PC-3 (cell line): ENCODE data around the gene YTHDC2. TPM values are rescaled to one million over a fixed set of nuclear protein-coding genes. Genes with fewer than 3 reads are reported as not detected.

ENCODE experiments used
- ATAC-seq: fragments of 200-7000 bp; cut with Tn5 transposase; 2 replicates; pipeline ENCODE4 v1.9.1; 2020; ENCODE audit warnings: mild to moderate bottlenecking, moderate library complexity
- BruUV-seq: library from RNA; stranded (reverse); fragments of 400-500 nt; replicated peaks from 2 replicates; lab custom pipeline; 2021; lab: Mats Ljungman, UMichigan
- CTCF ChIA-PET: fragments of 300-600 bp; sonication (Branson Sonifier 250); formaldehyde crosslinking; loops from one replicate; lab custom pipeline; 2022; ENCODE audit warnings: antibody characterized with exemption; lab: Charles Lee
- POLR2A ChIA-PET: fragments of 300-600 bp; sonication (Branson Sonifier 250); formaldehyde crosslinking; loops from one replicate; lab custom pipeline; 2022; ENCODE audit warnings: antibody characterized with exemption; ENCODE audit not compliant: unreplicated experiment; lab: Charles Lee
- DNase-seq: peaks from one replicate; pipeline ENCODE4 v3.0.0-alpha.2; 2015
- H2AFZ ChIP-seq: fragments of 300-600 bp; sonication (generic); 2 replicates; pipeline ENCODE4 v1.6.0; 2016; ENCODE audit warnings: antibody characterized with exemption, low read length
- H3F3A ChIP-seq: fragments of 300-600 bp; sonication (generic); one replicate; pipeline ENCODE4 v1.6.0; 2017; ENCODE audit warnings: antibody characterized with exemption, low read length, control low read depth, mild to moderate bottlenecking; ENCODE audit not compliant: unreplicated experiment
- H3K27ac ChIP-seq: fragments of 300-600 bp; sonication (generic); 2 replicates; pipeline ENCODE4 v1.5.1; 2016; ENCODE audit warnings: mild to moderate bottlenecking, low read length
- H3K27me3 ChIP-seq: fragments of 300-600 bp; sonication (generic); 2 replicates; pipeline ENCODE4 v1.6.1; 2016; ENCODE audit warnings: low read length, mixed read lengths
- H3K36me3 ChIP-seq: fragments of 300-600 bp; sonication (generic); 2 replicates; pipeline ENCODE4 v1.6.1; 2016; ENCODE audit warnings: low read depth, mixed run types, low read length, mixed read lengths
- H3K4me1 ChIP-seq: fragments of 300-600 bp; sonication (generic); 2 replicates; pipeline ENCODE4 v1.5.1; 2016; ENCODE audit warnings: low read length; ENCODE audit not compliant: insufficient read depth
- H3K4me2 ChIP-seq: fragments of 300-600 bp; sonication (generic); 2 replicates; pipeline ENCODE4 v1.6.0; 2016; ENCODE audit warnings: low read length
- H3K4me3 ChIP-seq: fragments of 300-600 bp; sonication (generic); 2 replicates; pipeline ENCODE4 v1.5.1; 2016; ENCODE audit warnings: mild to moderate bottlenecking, low read length, mixed read lengths
- H3K79me2 ChIP-seq: fragments of 300-600 bp; sonication (generic); 2 replicates; pipeline ENCODE4 v1.6.1; 2017; ENCODE audit warnings: low read length, mixed read lengths
- H3K9ac ChIP-seq: fragments of 300-600 bp; sonication (generic); 2 replicates; pipeline ENCODE4 v1.6.0; 2016; ENCODE audit warnings: mild to moderate bottlenecking, low read length
- H3K9me2 ChIP-seq: fragments of 300-600 bp; sonication (generic); replicated peaks from 2 replicates; pipeline ENCODE4 v1.6.1; 2016; ENCODE audit warnings: mixed run types, low read length, mixed read lengths
- H3K9me3 ChIP-seq: fragments of 300-600 bp; sonication (generic); 2 replicates; pipeline ENCODE4 v1.6.1; 2016; ENCODE audit warnings: low read length, mixed read lengths
- H4K20me1 ChIP-seq: fragments of 300-600 bp; sonication (generic); 2 replicates; pipeline ENCODE4 v1.6.1; 2016; ENCODE audit warnings: low read length, mixed read lengths
- CTCF ChIP-seq: fragments of 300-600 bp; sonication (generic); conservative IDR thresholded peaks from 2 replicates; pipeline ENCODE4 v1.5.1; 2017; ENCODE audit warnings: antibody characterized with exemption, low read depth, mild to moderate bottlenecking, low read length
- EZH2 ChIP-seq: fragments of 300-600 bp; sonication (generic); IDR thresholded peaks from one replicate; pipeline ENCODE4 v1.6.1; 2017; ENCODE audit warnings: antibody characterized with exemption, mild to moderate bottlenecking, low read length; ENCODE audit not compliant: unreplicated experiment
- EZH2phosphoT487 ChIP-seq: fragments of 300-600 bp; sonication (generic); IDR thresholded peaks from 2 replicates; pipeline ENCODE4 v1.6.1; 2018; ENCODE audit warnings: mild to moderate bottlenecking, antibody characterized with exemption, low read length, borderline replicate concordance
- intact Hi-C: fragments of 100-400 bp; cut with micrococcal nuclease; formaldehyde crosslinking; loops from 2 replicates; pipeline ENCODE4 v1.9.0; 2023
- total RNA-seq: library from RNA; depleted of rRNA; stranded (reverse); fragments of >200 nt; gene quantifications from 2 replicates; pipeline ENCODE4 v1.2.3, GENCODE V29; 2014

The YTHDC2 gene
- total RNA-seq, 1 experiment from 2014 or later, result 20.2 TPM

GRCh38 chr5:113562828-113563400, 49.4 kb downstream of the YTHDC2 start:
- H3K9me3 ChIP-seq, result no peaks in the 10 kb centered on the region
- intact Hi-C loops, result no loop called here
- no peak overlapping the region for H2AFZ ChIP-seq
- ATAC-seq, result no peak
- ChIA-PET POLR2A (no interaction called here), CTCF (no interaction called here)
- H3F3A ChIP-seq, result no peaks in the 10 kb centered on the region
- H3K9ac ChIP-seq, result no peak overlapping the region
- no peaks in the 10 kb centered on the region for H4K20me1 ChIP-seq
- no peak overlapping the region for H3K27ac ChIP-seq
- no peak overlapping the region for H3K4me3 ChIP-seq
- no TSS peak for BruUV-seq
- H3K9me2 ChIP-seq, result no peaks in the 10 kb centered on the region
- no peak for TF ChIP-seq EZH2
- H3K36me3 ChIP-seq, result peaks cover 22% of the 10 kb centered on the region
- H3K79me2 ChIP-seq, result no peaks in the 10 kb centered on the region
- no peak for DNase-seq
- H3K4me1 ChIP-seq, result no peaks in the 10 kb centered on the region
- no peak overlapping the region for H3K4me2 ChIP-seq
- H3K27me3 ChIP-seq, result no peaks in the 10 kb centered on the region

- Histone ChIP-seq H3K9me3 (no peaks in the 10 kb centered on the region), H4K20me1 (no peaks in the 10 kb centered on the region), H3K36me3 (peaks cover 9% of the 10 kb centered on the region), H2AFZ (no peak overlapping the region), H3K9ac (no peak overlapping the region), H3F3A (no peaks in the 10 kb centered on the region), H3K27ac (no peak overlapping the region), H3K4me1 (peaks cover 9% of the 10 kb centered on the region), H3K9me2 (no peaks in the 10 kb centered on the region), H3K4me2 (no peak overlapping the region), H3K79me2 (no peaks in the 10 kb centered on the region), H3K4me3 (no peak overlapping the region), H3K27me3 (no peaks in the 10 kb centered on the region)
- CTCF ChIA-PET, result no interaction called here
- ATAC-seq (no peak), DNase-seq (no peak)
- intact Hi-C loops, result no loop called here
- POLR2A ChIA-PET, result no interaction called here
- no peak for TF ChIP-seq CTCF
- no peak for TF ChIP-seq EZH2phosphoT487
- no peak for TF ChIP-seq EZH2
- no TSS peak for BruUV-seq
Measured at GRCh38 chr5:113569396-113569795, 55.9 kb downstream of the YTHDC2 start.

- Histone ChIP-seq H4K20me1 (no peaks in the 10 kb centered on the region), H3F3A (no peaks in the 10 kb centered on the region), H3K9ac (no peak overlapping the region), H3K9me3 (no peaks in the 10 kb centered on the region), H3K4me3 (no peak overlapping the region), H3K9me2 (no peaks in the 10 kb centered on the region), H3K27me3 (no peaks in the 10 kb centered on the region), H3K79me2 (no peaks in the 10 kb centered on the region), H3K27ac (no peak overlapping the region), H2AFZ (no peak overlapping the region), H3K36me3 (peaks cover 3% of the 10 kb centered on the region), H3K4me2 (no peak overlapping the region), H3K4me1 (peaks cover 11% of the 10 kb centered on the region)
- no peak for TF ChIP-seq EZH2phosphoT487
- no peak for TF ChIP-seq EZH2
- TF ChIP-seq CTCF, result no peak
- intact Hi-C loops, result no loop called here
- POLR2A ChIA-PET, result no interaction called here
- CTCF ChIA-PET, result no interaction called here
- DNase-seq (no peak), ATAC-seq (no peak)
- BruUV-seq, result no TSS peak
Measured at GRCh38 chr5:113572716-113573115, 59.2 kb downstream of the YTHDC2 start.
